ENCODE results near the gene KCTD19.

The KCTD19 gene

GRCh38 chr16:67327743-67328142 lies 1.2 kb upstream of the KCTD19 start:
- FAIRE-seq (no peak), DNase-seq (ENCODE audit: extremely low spot score, insufficient read length, low read depth) (no peak)

- DNase-seq (ENCODE audit: extremely low spot score, insufficient read length, low read depth) (no peak), FAIRE-seq (no peak)
Measured at GRCh38 chr16:67326115-67326471, 448 bp downstream of the KCTD19 start.

GRCh38 chr16:67317853-67318252 lies 8.7 kb downstream of the KCTD19 start:
- DNase-seq (ENCODE audit: extremely low spot score, insufficient read length, low read depth) = no peak
- FAIRE-seq = no peak

GRCh38 chr16:67312719-67313118 lies 13.8 kb downstream of the KCTD19 start:
- DNase-seq (ENCODE audit: extremely low spot score, insufficient read length, low read depth) (no peak), FAIRE-seq (no peak)

- FAIRE-seq = peak; percentile 63
- DNase-seq (ENCODE audit: extremely low spot score, insufficient read length, low read depth) = peak; percentile 60
Measured at GRCh38 chr16:67311607-67312488, 14.7 kb downstream of the KCTD19 start.

GRCh38 chr16:67310561-67310960 lies 16.0 kb downstream of the KCTD19 start:
- DNase-seq (ENCODE audit: extremely low spot score, insufficient read length, low read depth) (no peak), FAIRE-seq (no peak)

- FAIRE-seq (no peak), DNase-seq (ENCODE audit: extremely low spot score, insufficient read length, low read depth) (no peak)
Measured at GRCh38 chr16:67305216-67306071, 21.1 kb downstream of the KCTD19 start.

GRCh38 chr16:67304020-67304419 lies 22.5 kb downstream of the KCTD19 start:
- no peak for FAIRE-seq
- DNase-seq (ENCODE audit: extremely low spot score, insufficient read length, low read depth) = no peak

GRCh38 chr16:67302970-67303369 lies 23.6 kb downstream of the KCTD19 start:
- no peak for FAIRE-seq

GRCh38 chr16:67302076-67302475 lies 24.5 kb downstream of the KCTD19 start:
- DNase-seq (ENCODE audit: extremely low spot score, insufficient read length, low read depth) (no peak), FAIRE-seq (no peak)

More at GRCh38 chr16:67302970-67303369, 23.6 kb downstream of the KCTD19 start:
- DNase-seq (ENCODE audit: extremely low spot score, insufficient read length, low read depth) = no peak

GRCh38 chr16:67301080-67301782 lies 25.3 kb downstream of the KCTD19 start:
- DNase-seq (ENCODE audit: extremely low spot score, insufficient read length, low read depth) = no peak

GRCh38 chr16:67299269-67299668 lies 27.3 kb downstream of the KCTD19 start:
- FAIRE-seq = no peak
- no peak for DNase-seq (ENCODE audit: extremely low spot score, insufficient read length, low read depth)

More at GRCh38 chr16:67301080-67301782, 25.3 kb downstream of the KCTD19 start:
- no peak for FAIRE-seq

GRCh38 chr16:67298277-67298676 lies 28.3 kb downstream of the KCTD19 start:
- FAIRE-seq (no peak), DNase-seq (ENCODE audit: extremely low spot score, insufficient read length, low read depth) (no peak)

GRCh38 chr16:67296420-67296819 lies 30.1 kb downstream of the KCTD19 start:
- DNase-seq (ENCODE audit: extremely low spot score, insufficient read length, low read depth) (no peak), FAIRE-seq (no peak)

GRCh38 chr16:67294938-67295361 lies 31.6 kb downstream of the KCTD19 start:
- DNase-seq (ENCODE audit: extremely low spot score, insufficient read length, low read depth) (no peak), FAIRE-seq (no peak)

- FAIRE-seq (no peak), DNase-seq (ENCODE audit: extremely low spot score, insufficient read length, low read depth) (no peak)
Measured at GRCh38 chr16:67294171-67294757, 32.3 kb downstream of the KCTD19 start.

- FAIRE-seq (no peak), DNase-seq (ENCODE audit: extremely low spot score, insufficient read length, low read depth) (no peak)
Measured at GRCh38 chr16:67291461-67291860, 35.1 kb downstream of the KCTD19 start.

- DNase-seq (ENCODE audit: extremely low spot score, insufficient read length, low read depth) (no peak), FAIRE-seq (no peak)
Measured at GRCh38 chr16:67287960-67288359, 38.6 kb downstream of the KCTD19 start.

GRCh38 chr16:67286441-67287235 lies 39.9 kb downstream of the KCTD19 start:
- DNase-seq (ENCODE audit: extremely low spot score, insufficient read length, low read depth) (no peak), FAIRE-seq (no peak)
